ENCODE measurements around the gene TTC23L. TPM values are rescaled to one million over a fixed set of nuclear protein-coding genes. Genes with fewer than 3 reads are reported as not detected.

The TTC23L gene
- total RNA-seq, 1 experiment from 2014 or later, result 3.9 TPM

DNA sequence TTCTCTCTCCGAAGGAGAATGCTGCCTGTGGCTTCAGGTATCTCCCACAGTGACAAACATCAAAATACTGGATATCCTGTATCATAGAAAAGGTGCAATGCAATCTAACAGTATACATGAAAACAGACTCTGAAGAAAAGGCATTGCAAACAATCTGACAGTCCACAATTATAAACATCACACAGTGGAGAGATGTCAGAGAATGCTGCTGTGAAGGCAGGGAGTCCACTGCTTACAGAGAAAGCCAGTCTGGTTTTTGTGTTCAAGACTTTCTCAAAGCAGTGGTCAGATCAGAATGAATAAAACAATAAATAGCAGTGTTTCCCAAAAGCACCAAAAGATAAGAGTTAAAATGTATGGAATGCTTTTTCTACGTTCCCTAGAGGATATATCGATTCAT lies 28.7 kb downstream of the TTC23L start:
- DNase-seq, result no peak
- Histone ChIP-seq H3K4me3 (no peak overlapping the region), H3K9me2 (ENCODE audit: insufficient read depth) (no peaks in the 10 kb centered on the region), H3K27ac (no peak overlapping the region), H3K9me3 (ENCODE audit: insufficient read depth, low read depth) (no peaks in the 10 kb centered on the region), H3F3A (ENCODE audit: insufficient read depth, low read depth) (no peaks in the 10 kb centered on the region), H3K79me2 (ENCODE audit: low read depth) (no peaks in the 10 kb centered on the region), H2AFZ (no peak overlapping the region), H3K36me3 (ENCODE audit: low read depth) (no peaks in the 10 kb centered on the region), H3K4me1 (replicated peaks; ENCODE audit: insufficient read depth) (0 out of 2 replicates have a peak, but pooled peaks cover 6% of the 10 kb centered on the region), H3K4me2 (no peak overlapping the region), H3K27me3 (ENCODE audit: insufficient read depth, low read depth) (no peaks in the 10 kb centered on the region), H4K20me1 (ENCODE audit: insufficient read depth) (no peaks in the 10 kb centered on the region)
- intact Hi-C loops (cut with micrococcal nuclease; ENCODE audit: unreplicated experiment), result no loop called here
- POLR2A ChIA-PET (ENCODE audit: unreplicated experiment), result no interaction called here
- BruUV-seq (replicated peaks), result no TSS peak
- TF ChIP-seq CTCF (conservative IDR thresholded peaks at IDR 0.05) (no peak), EZH2 (IDR thresholded peaks at IDR 0.05; ENCODE audit: low read depth) (no peak)
- CTCF ChIA-PET, result no interaction called here

GRCh38 chr5:34868791-34869190 lies 29.8 kb downstream of the TTC23L start:
- Histone ChIP-seq H3K4me2 (no peak overlapping the region), H3K4me1 (replicated peaks; ENCODE audit: insufficient read depth) (0 out of 2 replicates have a peak, but pooled peaks cover 6% of the 10 kb centered on the region), H3K9me2 (ENCODE audit: insufficient read depth) (no peaks in the 10 kb centered on the region), H3K27ac (no peak overlapping the region), H3K4me3 (no peak overlapping the region), H3F3A (ENCODE audit: insufficient read depth, low read depth) (no peaks in the 10 kb centered on the region), H2AFZ (no peak overlapping the region), H3K79me2 (ENCODE audit: low read depth) (no peaks in the 10 kb centered on the region), H3K27me3 (ENCODE audit: insufficient read depth, low read depth) (no peaks in the 10 kb centered on the region), H3K9me3 (ENCODE audit: insufficient read depth, low read depth) (no peaks in the 10 kb centered on the region), H3K36me3 (ENCODE audit: low read depth) (no peaks in the 10 kb centered on the region), H4K20me1 (ENCODE audit: insufficient read depth) (no peaks in the 10 kb centered on the region)
- no peak for DNase-seq
- TF ChIP-seq EZH2 (IDR thresholded peaks at IDR 0.05; ENCODE audit: low read depth) (no peak), CTCF (conservative IDR thresholded peaks at IDR 0.05) (no peak)
- intact Hi-C loops (cut with micrococcal nuclease; ENCODE audit: unreplicated experiment), result no loop called here
- POLR2A ChIA-PET (ENCODE audit: unreplicated experiment), result interaction anchor here (0.7 kb wide), 1 partner anchor 35 kb away, joined by 3 read pairs; no protein-coding TSS in a partner anchor
- CTCF ChIA-PET, result interaction anchor here (0.6 kb wide), 1 partner anchor 87 kb away, joined by 3 read pairs; no protein-coding TSS in a partner anchor
- BruUV-seq (replicated peaks), result no TSS peak

DNA sequence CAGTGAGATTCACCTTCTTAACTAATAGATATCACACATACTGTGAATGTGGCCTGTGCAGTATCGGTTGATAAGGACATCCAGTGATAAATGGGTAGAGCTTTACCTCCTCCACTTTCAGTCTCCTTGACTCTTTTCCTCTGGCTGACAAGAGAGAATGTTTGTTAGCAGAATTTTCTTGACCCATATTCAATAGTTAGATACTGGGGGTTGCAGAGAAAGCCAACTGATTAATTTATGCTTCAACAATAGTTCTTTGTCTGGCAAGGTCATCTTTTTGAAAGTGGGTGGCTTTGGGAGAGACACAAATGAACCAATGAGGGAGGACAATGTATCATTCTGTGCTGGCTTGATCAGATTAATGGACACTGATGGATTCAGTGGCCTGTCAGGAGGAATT lies 30.3 kb downstream of the TTC23L start:
- TF ChIP-seq CTCF (conservative IDR thresholded peaks at IDR 0.05), result no peak
- TF ChIP-seq EZH2 (IDR thresholded peaks at IDR 0.05; ENCODE audit: low read depth), result no peak
- DNase-seq, result no peak
- H2AFZ ChIP-seq, result no peak overlapping the region
- H3K4me1 ChIP-seq (replicated peaks; ENCODE audit: insufficient read depth), result 0 out of 2 replicates have a peak, but pooled peaks cover 6% of the 10 kb centered on the region
- H3F3A ChIP-seq (ENCODE audit: insufficient read depth, low read depth), result no peaks in the 10 kb centered on the region
- H3K9me2 ChIP-seq (ENCODE audit: insufficient read depth), result no peaks in the 10 kb centered on the region
- no peaks in the 10 kb centered on the region for H3K9me3 ChIP-seq (ENCODE audit: insufficient read depth, low read depth)
- POLR2A ChIA-PET (ENCODE audit: unreplicated experiment), result interaction anchor here (0.6 to 0.7 kb wide), 2 partner anchors 35 to 1817 kb away, joined by 3 read pairs; no protein-coding TSS in a partner anchor
- no peak overlapping the region for H3K4me3 ChIP-seq
- no peaks in the 10 kb centered on the region for H4K20me1 ChIP-seq (ENCODE audit: insufficient read depth)
- intact Hi-C loops (cut with micrococcal nuclease; ENCODE audit: unreplicated experiment), result no loop called here
- CTCF ChIA-PET, result interaction anchor here (0.6 kb wide), 1 partner anchor 86 kb away, joined by 3 read pairs; no protein-coding TSS in a partner anchor
- H3K36me3 ChIP-seq (ENCODE audit: low read depth), result no peaks in the 10 kb centered on the region
- H3K27me3 ChIP-seq (ENCODE audit: insufficient read depth, low read depth), result no peaks in the 10 kb centered on the region
- H3K4me2 ChIP-seq, result no peak overlapping the region
- H3K79me2 ChIP-seq (ENCODE audit: low read depth), result no peaks in the 10 kb centered on the region
- no TSS peak for BruUV-seq (replicated peaks)
- no peak overlapping the region for H3K27ac ChIP-seq

Data from PC-9 (cell line).